Smooth muscle cell (in vitro differentiated cells): ENCODE results near the gene REELD1. TPM values are rescaled to one million over a fixed set of nuclear protein-coding genes. Genes with fewer than 3 reads are reported as not detected.

Experiments
- DNase-seq: peaks from one replicate; lab custom pipeline; 2025; ENCODE audit not compliant: unreplicated experiment; lab: John Stamatoyannopoulos, UW
- H2AFZ ChIP-seq: fragments of 200-600 bp; sonication (generic); 2 replicates; pipeline ENCODE4 v1.6.0; 2016; ENCODE audit warnings: antibody characterized with exemption, low read depth, mild to moderate bottlenecking
- H3F3A ChIP-seq: fragments of 200-600 bp; sonication (generic); 2 replicates; pipeline ENCODE4 v1.6.0; 2017; ENCODE audit warnings: antibody characterized with exemption, low read depth
- H3K27ac ChIP-seq: fragments of 200-600 bp; sonication (generic); 2 replicates; pipeline ENCODE4 v1.5.1; 2016; ENCODE audit warnings: low read depth, mild to moderate bottlenecking
- H3K27me3 ChIP-seq: fragments of 200-600 bp; sonication (generic); 2 replicates; pipeline ENCODE4 v1.6.1; 2016; ENCODE audit warnings: low read depth, mild to moderate bottlenecking
- H3K36me3 ChIP-seq: fragments of 200-600 bp; sonication (generic); 2 replicates; pipeline ENCODE4 v1.5.1; 2016; ENCODE audit warnings: low read depth
- H3K4me1 ChIP-seq: fragments of 200-600 bp; sonication (generic); 2 replicates; pipeline ENCODE4 v1.5.1; 2016; ENCODE audit warnings: low read depth
- H3K4me2 ChIP-seq: fragments of 200-600 bp; sonication (generic); 2 replicates; pipeline ENCODE4 v1.6.0; 2016; ENCODE audit warnings: mild to moderate bottlenecking
- H3K4me3 ChIP-seq: fragments of 200-600 bp; sonication (generic); 2 replicates; pipeline ENCODE4 v1.5.1; 2016; ENCODE audit warnings: mild to moderate bottlenecking
- H3K79me2 ChIP-seq: fragments of 200-600 bp; sonication (generic); 2 replicates; pipeline ENCODE4 v1.6.0; 2016; ENCODE audit warnings: low read depth, mild to moderate bottlenecking
- H3K9ac ChIP-seq: fragments of 200-600 bp; sonication (generic); 2 replicates; pipeline ENCODE4 v1.6.0; 2016; ENCODE audit warnings: low read depth
- H3K9me3 ChIP-seq: fragments of 200-600 bp; sonication (generic); replicated peaks from 2 replicates; pipeline ENCODE4 v1.5.1; 2016; ENCODE audit warnings: low read depth
- H4K20me1 ChIP-seq: fragments of 200-600 bp; sonication (generic); 2 replicates; pipeline ENCODE4 v1.6.0; 2016; ENCODE audit warnings: low read depth
- CTCF ChIP-seq: fragments of 200-600 bp; sonication (generic); IDR thresholded peaks from 2 replicates; pipeline ENCODE4 v1.5.1; 2017; ENCODE audit warnings: borderline replicate concordance, mild to moderate bottlenecking, antibody characterized with exemption; ENCODE audit not compliant: insufficient read depth, poor library complexity, severe bottlenecking
- WGBS: methylation state at CpG from one replicate; pipeline ENCODE4 v1.1.7; 2016; ENCODE audit warnings: low lambda C conversion rate; 5-methylcytosine and 5-hydroxymethylcytosine counted together
- polyA plus RNA-seq: library from polyadenylated mRNA; unstranded; fragments of >200 nt; fragmentation: Nextera tagmentation; extraction: Ambion mirVana; gene quantifications from 2 replicates; pipeline ENCODE4 v1.2.1, GENCODE V29; 2016
- total RNA-seq: library from RNA; depleted of rRNA; stranded (reverse); fragments of >200 nt; gene quantifications from 2 replicates; pipeline ENCODE4 v1.2.3, GENCODE V29; 2014

Gene REELD1
- total and polyA plus RNA-seq, 2 experiments from 2014 or later: not detected

- no peak for TF ChIP-seq CTCF
These were observed 27.7 kb upstream of the REELD1 start for GRCh38 chr4:146186596-146186995.

GRCh38 chr4:146190456-146190855 is 23.9 kb upstream of the REELD1 start:
- H3F3A ChIP-seq: no peaks in the 10 kb centered on the region
- 77% methylated on average over 2 of the region's 2 CpGs for WGBS
- H3K4me2 ChIP-seq: no peak overlapping the region
- peaks cover 8% of the 10 kb centered on the region for H3K36me3 ChIP-seq
- H3K9me3 ChIP-seq: no peaks in the 10 kb centered on the region
- H3K27me3 ChIP-seq: no peaks in the 10 kb centered on the region
- no peak for TF ChIP-seq CTCF
- no peaks in the 10 kb centered on the region for H3K79me2 ChIP-seq
- peaks cover 4% of the 10 kb centered on the region for H4K20me1 ChIP-seq
- no peak overlapping the region for H3K4me3 ChIP-seq
- peaks cover 4% of the 10 kb centered on the region for H3K4me1 ChIP-seq
- no peak for DNase-seq
- H3K27ac ChIP-seq: no peak overlapping the region
- no peak overlapping the region for H3K9ac ChIP-seq
- H2AFZ ChIP-seq: no peak overlapping the region

More at GRCh38 chr4:146186596-146186995, 27.7 kb upstream of the REELD1 start:
- H3K4me2 ChIP-seq: no peak overlapping the region
- H3K9ac ChIP-seq: no peak overlapping the region
- H3K79me2 ChIP-seq: peaks cover 17% of the 10 kb centered on the region
- no peak overlapping the region for H3K4me3 ChIP-seq
- peaks cover 26% of the 10 kb centered on the region for H4K20me1 ChIP-seq
- H2AFZ ChIP-seq: no peak overlapping the region
- no peaks in the 10 kb centered on the region for H3K4me1 ChIP-seq
- H3K27ac ChIP-seq: no peak overlapping the region
- no peak for DNase-seq
- H3K36me3 ChIP-seq: peaks cover 8% of the 10 kb centered on the region
- WGBS: 93% methylated on average over 3 of the region's 3 CpGs
- no peaks in the 10 kb centered on the region for H3F3A ChIP-seq
- H3K27me3 ChIP-seq: no peaks in the 10 kb centered on the region
- no peaks in the 10 kb centered on the region for H3K9me3 ChIP-seq

GRCh38 chr4:146191766-146192458 is 22.4 kb upstream of the REELD1 start:
- DNase-seq: no peak
- H3K27me3 ChIP-seq: no peaks in the 10 kb centered on the region
- H3K9ac ChIP-seq: no peak overlapping the region
- peaks cover 3% of the 10 kb centered on the region for H3K36me3 ChIP-seq
- H3K4me3 ChIP-seq: no peak overlapping the region
- no peak overlapping the region for H3K4me2 ChIP-seq
- H3K79me2 ChIP-seq: no peaks in the 10 kb centered on the region
- no peaks in the 10 kb centered on the region for H3F3A ChIP-seq
- H4K20me1 ChIP-seq: no peaks in the 10 kb centered on the region
- TF ChIP-seq CTCF: no peak
- H3K9me3 ChIP-seq: no peaks in the 10 kb centered on the region
- H3K27ac ChIP-seq: no peak overlapping the region
- H3K4me1 ChIP-seq: peaks cover 8% of the 10 kb centered on the region
- 90% methylated on average over 9 of the region's 9 CpGs for WGBS
- H2AFZ ChIP-seq: no peak overlapping the region

- TF ChIP-seq CTCF: no peak
- H3K9me3 ChIP-seq: no peaks in the 10 kb centered on the region
- no peaks in the 10 kb centered on the region for H4K20me1 ChIP-seq
- H3K27me3 ChIP-seq: no peaks in the 10 kb centered on the region
- H3F3A ChIP-seq: no peaks in the 10 kb centered on the region
- H3K79me2 ChIP-seq: no peaks in the 10 kb centered on the region
- H3K9ac ChIP-seq: no peak overlapping the region
- H3K36me3 ChIP-seq: peaks cover 3% of the 10 kb centered on the region
- H3K4me2 ChIP-seq: no peak overlapping the region
- H2AFZ ChIP-seq: no peak overlapping the region
- H3K4me1 ChIP-seq: peaks cover 8% of the 10 kb centered on the region
- WGBS: 92% methylated on average over 5 of the region's 5 CpGs
- H3K4me3 ChIP-seq: no peak overlapping the region
- DNase-seq: no peak
- no peak overlapping the region for H3K27ac ChIP-seq
These were observed 20.7 kb upstream of the REELD1 start for GRCh38 chr4:146193628-146194027.
